Heart left ventricle (tissue), 13 donors: ENCODE results near the gene NECAB2.

Source experiments
- CTCF ChIP-seq, 12 donors: fragments of 200-600 bp; sonication (generic) in 4 of 12; IDR thresholded peaks; one replicate each; pipeline versions ENCODE4 v1.5.0 to v1.8.0; 2018 to 2022; ENCODE audit warnings: antibody characterized with exemption in 12 of 12, mild to moderate bottlenecking in 5 of 12
- POLR2A ChIP-seq, 2 donors: fragments of 450-650 bp; IDR thresholded peaks; one replicate each; pipeline ENCODE4 v1.6.1; 2017; ENCODE audit warnings: antibody characterized with exemption in 2 of 2, mild to moderate bottlenecking in 2 of 2, moderate library complexity in 2 of 2
- donor health status: ischemic (EF 13 %, LVEDD 7.1; RV severe dilation, severe dysfunction).
- donor health status: DM: no; HTN: yes; CAD: no.
- donor health status: DM: no; HTN: no; CAD: no.
- donor health status: ischemic (EF 25% LVEDD 6.9; RV normal size, moderate dysfunction).
- donor health status: ischemic (EF 25% LVEDD 5.7; RV mildly dilated, moderate dysfunction).
- donor health status: ischemic (EF 35%, LVEDD 5.7; RV mildly dilated, moderate dysfunction).
- donor health status: nonischemic (EF 11% LVEDD 7.7; RV severe dilation, severe dysfunction).
- donor health status: DM: yes; HTN: yes; CAD: no.
- donor health status: PGD.
- donor health status: ischemic (EF 29% LVEDD 5.4; RV normal size, mild dysfunction).
- donor health status: nonischemic (EF 23%, LVEDD 6.1; RV moderate dilation, normal function).

GRCh38 chr16:84001726-84002125 lies 33.7 kb downstream of the NECAB2 start:
- TF ChIP-seq CTCF (IDR thresholded peaks at IDR 0.05) (no peak), POLR2A (IDR thresholded peaks at IDR 0.05) (no peak)
